H9 (cell line): ENCODE data around the gene MAN2C1. TPM values are rescaled to one million over a fixed set of nuclear protein-coding genes. Genes with fewer than 3 reads are reported as not detected.

ENCODE experiments used
- DNase-seq: peaks from one replicate; pipeline ENCODE4 v3.0.0-alpha.2; 2017
- H2AFZ ChIP-seq: one replicate; pipeline ENCODE4 v1.6.1; 2013; ENCODE audit warnings: mild to moderate bottlenecking, low read length, control low read depth, moderate library complexity
- H2AK5ac ChIP-seq: 2 replicates; pipeline ENCODE4 v1.6.1; 2013; ENCODE audit warnings: low read length, control low read depth, mixed read lengths; ENCODE audit not compliant: insufficient read length
- H2BK120ac ChIP-seq: one replicate; pipeline ENCODE4 v1.6.1; 2013; ENCODE audit warnings: low read depth, mild to moderate bottlenecking, low read length, control low read depth, inconsistent platforms; ENCODE audit not compliant: poor library complexity, severe bottlenecking
- H2BK12ac ChIP-seq: 2 replicates; pipeline ENCODE4 v1.6.1; 2013; ENCODE audit warnings: low read length, control low read depth, mixed read lengths, low read depth; ENCODE audit not compliant: insufficient read length
- H2BK15ac ChIP-seq: 2 replicates; pipeline ENCODE4 v1.6.1; 2013; ENCODE audit warnings: low read depth, low read length, control low read depth
- H2BK20ac ChIP-seq: one replicate; pipeline ENCODE4 v1.6.1; 2013; ENCODE audit warnings: low read depth, mild to moderate bottlenecking, low read length, control low read depth, inconsistent platforms; ENCODE audit not compliant: poor library complexity, severe bottlenecking
- H2BK5ac ChIP-seq: 2 replicates; pipeline ENCODE4 v1.6.1; 2013; ENCODE audit warnings: low read length, control low read depth, mixed read lengths; ENCODE audit not compliant: insufficient read length
- H3K14ac ChIP-seq: 2 replicates; pipeline ENCODE4 v1.6.1; 2013; ENCODE audit warnings: low read length, control low read depth; ENCODE audit not compliant: insufficient read depth
- H3K18ac ChIP-seq: 2 replicates; pipeline ENCODE4 v1.6.1; 2013; ENCODE audit warnings: low read depth, mild to moderate bottlenecking, mixed read lengths, low read length, control low read depth; ENCODE audit not compliant: insufficient read length
- H3K23ac ChIP-seq: 2 replicates; pipeline ENCODE4 v1.6.1; 2013; ENCODE audit warnings: low read length, control low read depth, mixed read lengths, low read depth; ENCODE audit not compliant: insufficient read length
- H3K23me2 ChIP-seq: 2 replicates; pipeline ENCODE4 v1.6.1; 2013; ENCODE audit warnings: low read depth, mild to moderate bottlenecking, mixed read lengths, low read length, control low read depth; ENCODE audit not compliant: insufficient read length, poor library complexity, severe bottlenecking
- H3K27ac ChIP-seq: 2 replicates; pipeline ENCODE4 v1.5.1; 2013; ENCODE audit warnings: low read length, control low read depth, mixed read lengths, low read depth; ENCODE audit not compliant: insufficient read length
- H3K27me3 ChIP-seq: 2 replicates; pipeline ENCODE4 v1.6.1; 2013; ENCODE audit warnings: low read length, control low read depth, inconsistent platforms; ENCODE audit not compliant: insufficient read depth
- H3K4ac ChIP-seq: 2 replicates; pipeline ENCODE4 v1.6.1; 2013; ENCODE audit warnings: low read depth, mild to moderate bottlenecking, control low read depth, inconsistent platforms, low read length, moderate library complexity
- H3K4me1 ChIP-seq: 2 replicates; pipeline ENCODE4 v1.6.1; 2013; ENCODE audit warnings: low read length, control low read depth, inconsistent platforms; ENCODE audit not compliant: insufficient read depth
- H3K4me2 ChIP-seq: 2 replicates; pipeline ENCODE4 v1.6.1; 2013; ENCODE audit warnings: low read length, control low read depth, mixed read lengths; ENCODE audit not compliant: insufficient read length, insufficient read depth
- H3K56ac ChIP-seq: 2 replicates; pipeline ENCODE4 v1.6.1; 2013; ENCODE audit warnings: low read depth, mild to moderate bottlenecking, mixed read lengths, low read length, control low read depth; ENCODE audit not compliant: insufficient read length
- H3K79me1 ChIP-seq: 2 replicates; pipeline ENCODE4 v1.6.1; 2013; ENCODE audit warnings: low read depth, mild to moderate bottlenecking, moderate library complexity, low read length, control low read depth, inconsistent platforms; ENCODE audit not compliant: insufficient read depth, poor library complexity, severe bottlenecking
- H3K79me2 ChIP-seq: 2 replicates; pipeline ENCODE4 v1.6.1; 2013; ENCODE audit warnings: low read length, control low read depth, inconsistent platforms; ENCODE audit not compliant: insufficient read depth
- H3K9ac ChIP-seq: 2 replicates; pipeline ENCODE4 v1.6.1; 2013; ENCODE audit warnings: low read length, control low read depth, mixed read lengths; ENCODE audit not compliant: insufficient read length; ENCODE audit errors: extremely low read depth
- H3K9me3 ChIP-seq: one replicate; pipeline ENCODE4 v1.6.1; 2013; ENCODE audit warnings: low read depth, low read length, inconsistent platforms; ENCODE audit not compliant: control insufficient read depth
- H3T11ph ChIP-seq: one replicate; pipeline ENCODE4 v1.6.1; 2013; ENCODE audit warnings: mild to moderate bottlenecking, low read length, control low read depth, inconsistent platforms
- H4K20me1 ChIP-seq: one replicate; pipeline ENCODE4 v1.6.1; 2013; ENCODE audit not compliant: control insufficient read depth, insufficient read length, insufficient read depth
- H4K5ac ChIP-seq: 2 replicates; pipeline ENCODE4 v1.6.1; 2013; ENCODE audit warnings: low read depth, mild to moderate bottlenecking, mixed read lengths, low read length, control low read depth; ENCODE audit not compliant: insufficient read length
- H4K8ac ChIP-seq: replicated peaks from 2 replicates; pipeline ENCODE4 v1.6.1; 2013; ENCODE audit warnings: low read length, control low read depth, mixed read lengths, low read depth; ENCODE audit not compliant: insufficient read length
- H4K91ac ChIP-seq: 2 replicates; pipeline ENCODE4 v1.6.1; 2013; ENCODE audit warnings: low read depth, mild to moderate bottlenecking, moderate library complexity, mixed read lengths, low read length, control low read depth; ENCODE audit not compliant: insufficient read length
- H3K27ac Mint-ChIP-seq, 3 experiments: 2 replicates in 2 of 3; 3 replicates in 1 of 3; pipeline ENCODE4 v1.8.0; 2020 to 2021; ENCODE audit warnings: mixed read lengths in 3 of 3, mild to moderate bottlenecking in 1 of 3, moderate library complexity in 1 of 3
- H3K27me3 Mint-ChIP-seq: 2 replicates; pipeline ENCODE4 v1.8.0; 2021; ENCODE audit warnings: low read depth, mild to moderate bottlenecking, moderate library complexity, mixed read lengths
- H3K36me3 Mint-ChIP-seq, 3 experiments: 2 replicates in 2 of 3; 3 replicates in 1 of 3; pipeline ENCODE4 v1.8.0; 2020 to 2021; ENCODE audit warnings: low read depth in 3 of 3, mixed read lengths in 3 of 3; ENCODE audit not compliant: insufficient read depth in 1 of 3
- H3K4me1 Mint-ChIP-seq, 2 experiments: 2 replicates each; pipeline ENCODE4 v1.8.0; 2020; ENCODE audit warnings: mixed read lengths in 2 of 2
- H3K4me3 Mint-ChIP-seq, 2 experiments: 2 replicates in 1 of 2; 3 replicates in 1 of 2; pipeline ENCODE4 v1.8.0; 2020 to 2021; ENCODE audit warnings: mild to moderate bottlenecking in 2 of 2, mixed read lengths in 2 of 2, moderate library complexity in 1 of 2
- H3K9me3 Mint-ChIP-seq, 2 experiments: 2 replicates in 1 of 2; 3 replicates in 1 of 2; pipeline ENCODE4 v1.8.0; 2020; ENCODE audit warnings: mild to moderate bottlenecking in 2 of 2, mixed read lengths in 2 of 2, moderate library complexity in 1 of 2
- WGBS: extraction: QIAGEN DNeasy Blood & Tissue Kit; methylation state at CpG from one replicate; pipeline ENCODE4 v1.1.7; 2013; ENCODE audit warnings: missing lambda C conversion rate, low lambda C conversion rate, mixed read lengths; ENCODE audit not compliant: insufficient read length; ENCODE audit errors: extremely low coverage; 5-methylcytosine and 5-hydroxymethylcytosine counted together
- total RNA-seq: library from RNA; stranded (reverse); gene quantifications from 2 replicates; pipeline ENCODE4 v1.2.1, GENCODE V29; 2021
- TF ChIP-seq, protein P1 (sequence below): fragments of 200-600 bp; sonication (generic); conservative IDR thresholded peaks from 3 replicates; pipeline ENCODE4 v1.8.0; 2021; ENCODE audit warnings: antibody characterized with exemption, mild to moderate bottlenecking

MAN2C1 gene
- total RNA-seq, 1 experiment from 2014 or later: 112 TPM

DNA sequence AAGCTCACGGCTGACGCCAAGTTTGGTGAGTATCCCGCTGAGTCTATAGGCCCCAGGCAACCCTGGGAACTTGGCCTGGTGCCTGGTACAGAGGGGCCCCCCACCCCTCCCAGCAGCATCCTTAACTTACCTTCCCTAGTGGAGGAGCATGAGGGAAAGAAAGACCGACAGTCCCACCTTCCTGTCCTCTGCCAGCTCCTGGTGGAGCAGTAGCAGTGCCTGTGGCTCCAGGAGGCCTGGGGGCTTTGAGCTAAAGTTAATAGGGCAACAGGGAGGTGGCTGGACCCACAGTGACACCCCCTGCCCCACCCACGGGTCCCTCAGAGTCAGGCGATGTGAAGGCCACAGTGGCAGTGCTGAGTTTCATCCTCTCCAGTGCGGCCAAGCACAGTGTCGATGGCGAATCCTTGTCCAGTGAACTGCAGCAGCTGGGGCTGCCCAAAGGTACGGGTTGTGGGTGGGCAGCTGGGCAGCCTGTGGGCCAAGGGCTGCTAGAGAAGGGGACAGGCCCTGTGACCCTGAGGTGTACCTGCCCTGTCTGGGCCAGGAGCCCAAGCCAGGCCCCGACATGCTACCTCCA is 29.7 kb downstream of the MAN2C1 start:
- Histone ChIP-seq H2BK120ac (no peak overlapping the region), H3K4me2 (no peak overlapping the region), H2AFZ (no peak overlapping the region), H2BK12ac (no peak overlapping the region), H3K4ac (no peak overlapping the region), H4K91ac (no peak overlapping the region), H4K8ac (no peak overlapping the region), H3K27ac (no peak overlapping the region), H3K23me2 (peaks cover 8% of the 10 kb centered on the region), H3K9ac (no peak overlapping the region), H2BK15ac (no peak overlapping the region), H3K14ac (no peak overlapping the region), H2AK5ac (no peak overlapping the region), H4K5ac (no peak overlapping the region), H3K79me2 (peaks cover 1% of the 10 kb centered on the region; the same call in 1 of the 2 replicates), H3K79me1 (peaks cover 5% of the 10 kb centered on the region), H3K27me3 (no peaks in the 10 kb centered on the region), H4K20me1 (no peaks in the 10 kb centered on the region), H3K56ac (no peak overlapping the region), H3K4me1 (no peaks in the 10 kb centered on the region), H3K9me3 (no peaks in the 10 kb centered on the region), H2BK5ac (no peak overlapping the region), H2BK20ac (no peak overlapping the region), H3K23ac (no peak overlapping the region), H3K18ac (no peak overlapping the region), H3T11ph (no peak overlapping the region)
- Mint-ChIP-seq H3K4me1 (peaks cover 12 to 14% of the 10 kb centered on the region in 2 experiments), H3K9me3 (no peaks in the 10 kb centered on the region), H3K27me3 (no peaks in the 10 kb centered on the region), H3K27ac (no peak overlapping the region), H3K36me3 (peaks cover 6 to 22% (median 18%) of the 10 kb centered on the region in 3 experiments; a peak in 6 of 7 replicates), H3K4me3 (no peak overlapping the region)
- TF ChIP-seq, protein P1, sequence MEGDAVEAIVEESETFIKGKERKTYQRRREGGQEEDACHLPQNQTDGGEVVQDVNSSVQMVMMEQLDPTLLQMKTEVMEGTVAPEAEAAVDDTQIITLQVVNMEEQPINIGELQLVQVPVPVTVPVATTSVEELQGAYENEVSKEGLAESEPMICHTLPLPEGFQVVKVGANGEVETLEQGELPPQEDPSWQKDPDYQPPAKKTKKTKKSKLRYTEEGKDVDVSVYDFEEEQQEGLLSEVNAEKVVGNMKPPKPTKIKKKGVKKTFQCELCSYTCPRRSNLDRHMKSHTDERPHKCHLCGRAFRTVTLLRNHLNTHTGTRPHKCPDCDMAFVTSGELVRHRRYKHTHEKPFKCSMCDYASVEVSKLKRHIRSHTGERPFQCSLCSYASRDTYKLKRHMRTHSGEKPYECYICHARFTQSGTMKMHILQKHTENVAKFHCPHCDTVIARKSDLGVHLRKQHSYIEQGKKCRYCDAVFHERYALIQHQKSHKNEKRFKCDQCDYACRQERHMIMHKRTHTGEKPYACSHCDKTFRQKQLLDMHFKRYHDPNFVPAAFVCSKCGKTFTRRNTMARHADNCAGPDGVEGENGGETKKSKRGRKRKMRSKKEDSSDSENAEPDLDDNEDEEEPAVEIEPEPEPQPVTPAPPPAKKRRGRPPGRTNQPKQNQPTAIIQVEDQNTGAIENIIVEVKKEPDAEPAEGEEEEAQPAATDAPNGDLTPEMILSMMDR: no peak
- no CpG with 5 or more reads among the region's 11 CpGs for WGBS
- DNase-seq: no peak
